ENCODE measurements around the gene GFRA3.

GRCh38 chr5:138240650-138241385 lies 33.6 kb downstream of the GFRA3 start:
- TF ChIP-seq CTCF (IDR thresholded peaks at IDR 0.05) (no peak), POLR2A (IDR thresholded peaks at IDR 0.05) (no peak)

All from uterus (tissue), 2 donors.